C4-2B (cell line): ENCODE data around the gene FFAR2.
A peak's percentile ranks its signal among the peaks of the same experiment; 100 is the strongest.
"Not testable (repeated sequence)": the region's sequence is repeated elsewhere in the genome, so short reads cannot be mapped to it uniquely, and the experiment has no call there.

Source experiments
- H3K27ac ChIP-seq: fragments of 450-650 bp; 2 replicates; pipeline ENCODE4 v1.5.1; 2017
- CTCF ChIP-seq: fragments of 450-650 bp; conservative IDR thresholded peaks from 2 replicates; pipeline ENCODE4 v1.5.1; 2017; ENCODE audit warnings: mild to moderate bottlenecking
- ZFX ChIP-seq: fragments of 450-650 bp; IDR thresholded peaks from 2 replicates; pipeline ENCODE4 v1.6.1; 2017

The FFAR2 gene

GRCh38 chr19:35447606-35448469, at the start of gene FFAR2:
Gene FFAR2 (plus strand): TSS chr19:35448257. CDS start chr19:35449715, 1,458 bp downstream.
- no peak for TF ChIP-seq CTCF
- no peak for TF ChIP-seq ZFX

GRCh38 chr19:35398570-35398969, 49.5 kb upstream of the FFAR2 start:
- TF ChIP-seq ZFX (no peak), CTCF (no peak)
- H3K27ac ChIP-seq = no peak overlapping the region

More at GRCh38 chr19:35447606-35448469, at the start of gene FFAR2:
- peak within 1 kb of the TSS; percentile 58 for H3K27ac ChIP-seq

- no peak overlapping the region for H3K27ac ChIP-seq
- TF ChIP-seq ZFX (no peak), CTCF (no peak)
These were observed 48.8 kb upstream of the FFAR2 start for GRCh38 chr19:35399231-35399630.

GRCh38 chr19:35399948-35400772, 47.9 kb upstream of the FFAR2 start:
- TF ChIP-seq CTCF = no peak
- no peak for TF ChIP-seq ZFX

GRCh38 chr19:35400773-35401100, 47.3 kb upstream of the FFAR2 start:
- H3K27ac ChIP-seq = no peak overlapping the region
- TF ChIP-seq ZFX = no peak
- TF ChIP-seq CTCF = no peak

More at GRCh38 chr19:35399948-35400772, 47.9 kb upstream of the FFAR2 start:
- no peak overlapping the region for H3K27ac ChIP-seq

- not testable (repeated sequence) for H3K27ac ChIP-seq
These were observed 46.6 kb upstream of the FFAR2 start for GRCh38 chr19:35401416-35401815.

GRCh38 chr19:35403116-35403760, 44.8 kb upstream of the FFAR2 start:
- H3K27ac ChIP-seq = no peak overlapping the region
- TF ChIP-seq CTCF (no peak), ZFX (no peak)
